WTC11 (cell line): Measurements from ENCODE around the gene ARL5B.

ENCODE experiments used
- AFF4 ChIP-seq: sonication (generic); formaldehyde crosslinking; IDR thresholded peaks from 2 replicates; pipeline ENCODE4 v1.8.1; 2023; ENCODE audit warnings: mild to moderate bottlenecking, missing genetic modification reagents, borderline replicate concordance
- ATF6 ChIP-seq: sonication (generic); formaldehyde crosslinking; IDR thresholded peaks from 2 replicates; pipeline ENCODE4 v1.8.1; 2023; ENCODE audit warnings: mild to moderate bottlenecking, missing genetic modification reagents
- CTCF ChIP-seq: fragments of 200-600 bp; IDR thresholded peaks from 2 replicates; pipeline ENCODE4 v1.8.0; 2022; ENCODE audit warnings: antibody characterized with exemption
- ESRRA ChIP-seq: sonication (generic); formaldehyde crosslinking; IDR thresholded peaks from 2 replicates; pipeline ENCODE4 v1.8.1; 2022; ENCODE audit warnings: mild to moderate bottlenecking, missing genetic modification reagents, borderline replicate concordance
- JUN ChIP-seq: sonication (generic); formaldehyde crosslinking; IDR thresholded peaks from 2 replicates; pipeline ENCODE4 v1.8.0; 2023; ENCODE audit warnings: mild to moderate bottlenecking, missing genetic modification reagents
- MLX ChIP-seq: sonication (generic); formaldehyde crosslinking; IDR thresholded peaks from 2 replicates; pipeline ENCODE4 v1.8.1; 2023; ENCODE audit warnings: mild to moderate bottlenecking, missing genetic modification reagents, moderate library complexity
- NFATC4 ChIP-seq: fragments of 250-450 bp; sonication (Bioruptor Pico); IDR thresholded peaks from 2 replicates; pipeline ENCODE4 v1.9.0; 2021; ENCODE audit warnings: mild to moderate bottlenecking
- NR3C1 ChIP-seq: sonication (generic); formaldehyde crosslinking; conservative IDR thresholded peaks from 2 replicates; pipeline ENCODE4 v1.8.1; 2023; ENCODE audit warnings: low read depth, mild to moderate bottlenecking, missing genetic modification reagents
- ZNF263 ChIP-seq: sonication (generic); formaldehyde crosslinking; IDR thresholded peaks from 2 replicates; pipeline ENCODE4 v1.8.1; 2022; ENCODE audit warnings: low read depth, mild to moderate bottlenecking, moderate library complexity, missing genetic modification reagents
- ZNF512 ChIP-seq: sonication (generic); formaldehyde crosslinking; IDR thresholded peaks from 2 replicates; pipeline ENCODE4 v1.8.1; 2022; ENCODE audit warnings: missing genetic modification reagents, borderline replicate concordance
- ZNF532 ChIP-seq: fragments of 250-450 bp; sonication (Bioruptor Pico); IDR thresholded peaks from 2 replicates; pipeline ENCODE4 v1.9.0; 2021; ENCODE audit warnings: mild to moderate bottlenecking, borderline replicate concordance

GRCh38 chr10:18718991-18719390 lies 59.8 kb downstream of the ARL5B start:
- no peak for TF ChIP-seq CTCF
- no peak for TF ChIP-seq ZNF532 (CRISPR knock-in tag)
- no peak for TF ChIP-seq NFATC4
- no peak for TF ChIP-seq NR3C1
- no peak for TF ChIP-seq ZNF263 (CRISPR knock-in tag)
- TF ChIP-seq ATF6 (CRISPR knock-in tag): no peak
- TF ChIP-seq MLX (CRISPR knock-in tag): no peak
- no peak for TF ChIP-seq ZNF512 (CRISPR knock-in tag)
- TF ChIP-seq ESRRA: no peak
- no peak for TF ChIP-seq AFF4
- no peak for TF ChIP-seq JUN (CRISPR knock-in tag)
